Memory B cell (primary cell): ENCODE data around the gene ZNF622.
A peak's percentile ranks its signal among the peaks of the same experiment; 100 is the strongest.

Source experiments
- ATAC-seq: fragments of 150-1000 bp; cut with Tn5 transposase; 2 replicates; pipeline ENCODE4 v1.10.0; 2021; ENCODE audit warnings: low read depth, mild to moderate bottlenecking, moderate library complexity
- DNase-seq, 2 donors: peaks; one replicate each; pipeline ENCODE4 v3.0.0; 2022; ENCODE audit warnings: low spot score in 2 of 2
- H3K27ac Mint-ChIP-seq: one replicate; pipeline ENCODE4 v1.8.0; 2022; ENCODE audit warnings: mild to moderate bottlenecking, moderate library complexity, mixed read lengths
- H3K27me3 Mint-ChIP-seq: one replicate; pipeline ENCODE4 v1.8.0; 2022; ENCODE audit warnings: mixed read lengths
- H3K36me3 Mint-ChIP-seq: one replicate; pipeline ENCODE4 v1.8.0; 2022; ENCODE audit warnings: mild to moderate bottlenecking, mixed read lengths
- H3K4me1 Mint-ChIP-seq: one replicate; pipeline ENCODE4 v1.8.0; 2022; ENCODE audit warnings: mixed read lengths
- H3K4me3 Mint-ChIP-seq: one replicate; pipeline ENCODE4 v1.8.0; 2022; ENCODE audit warnings: mild to moderate bottlenecking, moderate library complexity, mixed read lengths
- H3K9me3 Mint-ChIP-seq: one replicate; pipeline ENCODE4 v1.8.0; 2022; ENCODE audit warnings: mixed read lengths

Gene ZNF622, protein sequence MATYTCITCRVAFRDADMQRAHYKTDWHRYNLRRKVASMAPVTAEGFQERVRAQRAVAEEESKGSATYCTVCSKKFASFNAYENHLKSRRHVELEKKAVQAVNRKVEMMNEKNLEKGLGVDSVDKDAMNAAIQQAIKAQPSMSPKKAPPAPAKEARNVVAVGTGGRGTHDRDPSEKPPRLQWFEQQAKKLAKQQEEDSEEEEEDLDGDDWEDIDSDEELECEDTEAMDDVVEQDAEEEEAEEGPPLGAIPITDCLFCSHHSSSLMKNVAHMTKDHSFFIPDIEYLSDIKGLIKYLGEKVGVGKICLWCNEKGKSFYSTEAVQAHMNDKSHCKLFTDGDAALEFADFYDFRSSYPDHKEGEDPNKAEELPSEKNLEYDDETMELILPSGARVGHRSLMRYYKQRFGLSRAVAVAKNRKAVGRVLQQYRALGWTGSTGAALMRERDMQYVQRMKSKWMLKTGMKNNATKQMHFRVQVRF

DNA sequence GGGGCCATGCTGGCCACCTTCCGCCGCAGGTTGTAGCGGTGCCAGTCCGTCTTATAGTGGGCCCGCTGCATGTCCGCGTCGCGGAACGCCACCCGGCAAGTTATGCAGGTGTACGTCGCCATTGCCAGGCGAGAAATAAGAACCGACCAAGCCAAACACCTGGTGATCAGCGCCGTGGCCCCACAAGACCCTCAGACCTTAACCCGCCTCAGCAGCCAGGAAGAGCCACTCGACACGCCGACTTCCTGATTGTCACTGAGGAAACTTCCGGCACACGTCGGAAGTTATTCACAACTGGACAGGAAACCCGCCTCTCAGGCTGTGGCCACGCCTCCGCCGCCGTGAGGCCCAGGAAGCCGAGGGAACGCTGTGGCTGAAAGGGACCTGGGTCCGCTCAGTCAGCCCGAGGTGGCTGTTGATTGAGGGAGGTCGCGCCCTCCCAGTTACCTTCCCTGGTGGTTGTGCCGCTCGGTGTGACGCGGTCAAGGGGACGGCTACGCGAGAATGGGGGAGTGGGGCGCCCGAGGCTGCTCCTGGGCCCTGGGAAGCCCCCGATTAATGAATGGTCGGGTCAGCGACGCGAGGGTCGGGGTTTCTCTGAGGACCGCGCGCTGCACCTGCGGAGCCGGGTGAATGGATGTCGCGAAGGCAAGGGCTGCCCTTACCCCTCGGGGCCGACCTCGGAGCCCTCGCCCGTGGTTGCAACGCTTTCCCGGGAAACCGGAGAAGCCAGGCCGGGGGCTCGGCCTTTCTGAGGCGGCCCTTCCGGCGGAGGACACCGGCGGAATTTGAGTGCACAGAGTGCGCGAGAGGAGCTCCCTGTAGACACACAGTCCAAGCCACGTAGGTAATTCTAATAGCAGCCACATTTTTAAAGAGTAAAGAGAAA lies at the start of gene ZNF622:
Gene ZNF622 (minus strand): TSS at position 257 of the 889 bp plus-strand sequence. CDS start 135 bp downstream, at position 122.
- peak; percentile 93 for ATAC-seq
- Mint-ChIP-seq H3K9me3 (no peaks in the 10 kb centered on the region), H3K4me1 (peaks cover 55% of the 10 kb centered on the region), H3K27ac (peak within 1 kb of the TSS; percentile 97), H3K27me3 (no peaks in the 10 kb centered on the region), H3K36me3 (peaks cover 19% of the 10 kb centered on the region), H3K4me3 (peak within 1 kb of the TSS; percentile 99)
- peak; percentile 79 to 82 for DNase-seq

DNA sequence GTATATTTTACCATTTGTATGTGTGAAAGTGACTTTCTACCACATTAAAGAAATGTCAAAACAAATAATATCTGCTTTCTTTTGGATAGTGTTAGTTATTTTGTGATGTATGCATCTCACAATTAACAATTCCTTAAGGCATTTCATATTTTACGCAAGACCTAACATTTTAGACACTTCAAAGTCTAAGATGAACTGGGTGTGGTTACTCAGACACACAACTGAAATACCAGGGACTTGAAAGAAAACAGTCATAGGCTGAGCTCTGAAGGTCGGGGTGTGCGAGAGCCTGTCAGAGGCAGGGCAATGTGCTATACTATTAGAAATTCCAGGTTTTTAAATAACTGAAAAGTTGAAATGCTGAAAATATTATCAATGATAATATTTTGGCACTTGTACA lies 44.5 kb upstream of the ZNF622 start:
- no peak for ATAC-seq
- Mint-ChIP-seq H3K9me3 (no peaks in the 10 kb centered on the region), H3K4me1 (peaks cover 7% of the 10 kb centered on the region), H3K36me3 (peaks cover 2% of the 10 kb centered on the region), H3K4me3 (no peak overlapping the region), H3K27ac (no peak overlapping the region), H3K27me3 (no peaks in the 10 kb centered on the region)
- no peak for DNase-seq

DNA sequence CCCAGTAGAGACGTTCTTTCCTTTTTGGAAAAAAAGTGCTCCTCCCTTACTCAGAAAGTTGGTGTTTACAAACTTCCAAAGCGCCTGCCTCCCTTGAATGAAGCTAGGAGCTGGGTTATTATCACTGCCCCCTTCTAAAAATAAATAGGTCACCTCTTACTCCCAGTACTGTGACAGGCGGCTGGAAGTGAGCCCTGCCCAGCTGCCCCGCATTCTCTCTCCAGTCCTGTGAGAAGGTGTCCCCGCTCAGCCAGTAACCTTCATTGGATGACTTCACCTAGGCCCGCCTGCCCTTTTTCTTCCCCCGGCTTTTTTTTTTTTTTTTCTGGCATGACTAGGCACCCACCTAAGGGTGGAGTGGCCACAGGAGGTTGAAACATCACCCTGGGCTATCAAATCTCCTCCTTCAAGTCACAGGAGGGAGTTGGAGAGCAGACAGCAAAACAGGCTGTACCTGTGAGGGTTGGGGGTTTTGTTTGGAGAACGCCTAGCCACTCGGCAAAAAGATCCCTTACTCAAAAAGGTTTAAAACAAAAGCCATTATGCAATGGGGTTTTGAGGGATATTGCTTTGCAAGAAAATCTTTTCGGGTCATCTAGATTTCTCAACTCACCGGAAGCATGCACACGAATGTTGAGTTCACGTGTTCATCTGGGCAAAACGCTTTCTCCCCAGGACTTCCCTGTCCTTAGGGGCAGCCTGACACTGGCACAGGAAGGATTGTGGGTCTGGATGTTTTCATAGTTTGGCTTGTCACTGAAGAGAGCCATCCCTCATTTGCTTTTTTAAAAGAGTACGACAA lies 43.3 kb upstream of the ZNF622 start:
- DNase-seq: no peak
- no peaks in the 10 kb centered on the region for H3K9me3 Mint-ChIP-seq
- H3K27me3 Mint-ChIP-seq: peaks cover 1% of the 10 kb centered on the region
- H3K4me1 Mint-ChIP-seq: peaks cover 7% of the 10 kb centered on the region
- no peak for ATAC-seq
- H3K4me3 Mint-ChIP-seq: no peak overlapping the region
- no peak overlapping the region for H3K27ac Mint-ChIP-seq
- peaks cover 2% of the 10 kb centered on the region for H3K36me3 Mint-ChIP-seq

DNA sequence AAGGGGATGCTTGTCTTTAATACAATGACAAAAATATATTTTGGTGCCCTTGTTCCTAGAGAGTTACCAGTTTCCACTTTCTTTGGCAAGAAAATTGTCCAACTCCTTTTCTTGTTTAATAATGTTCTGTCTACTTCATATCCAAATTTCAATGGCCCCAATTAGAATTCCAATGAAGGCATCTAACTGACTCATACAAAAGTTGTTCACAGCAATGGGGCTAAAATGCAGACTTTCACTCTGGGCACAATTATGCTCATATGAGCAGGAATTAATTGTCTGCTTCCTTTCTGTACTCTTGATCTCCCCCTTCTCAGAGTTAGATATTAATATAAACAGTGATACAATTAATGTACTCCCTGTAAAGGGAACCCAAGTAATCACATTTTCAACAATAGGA lies 42.1 kb upstream of the ZNF622 start:
- H3K9me3 Mint-ChIP-seq: no peaks in the 10 kb centered on the region
- DNase-seq (no peak), ATAC-seq (no peak)
- H3K27me3 Mint-ChIP-seq: peaks cover 1% of the 10 kb centered on the region
- H3K4me1 Mint-ChIP-seq: peaks cover 7% of the 10 kb centered on the region
- no peak overlapping the region for H3K27ac Mint-ChIP-seq
- H3K36me3 Mint-ChIP-seq: peaks cover 2% of the 10 kb centered on the region
- H3K4me3 Mint-ChIP-seq: no peak overlapping the region

DNA sequence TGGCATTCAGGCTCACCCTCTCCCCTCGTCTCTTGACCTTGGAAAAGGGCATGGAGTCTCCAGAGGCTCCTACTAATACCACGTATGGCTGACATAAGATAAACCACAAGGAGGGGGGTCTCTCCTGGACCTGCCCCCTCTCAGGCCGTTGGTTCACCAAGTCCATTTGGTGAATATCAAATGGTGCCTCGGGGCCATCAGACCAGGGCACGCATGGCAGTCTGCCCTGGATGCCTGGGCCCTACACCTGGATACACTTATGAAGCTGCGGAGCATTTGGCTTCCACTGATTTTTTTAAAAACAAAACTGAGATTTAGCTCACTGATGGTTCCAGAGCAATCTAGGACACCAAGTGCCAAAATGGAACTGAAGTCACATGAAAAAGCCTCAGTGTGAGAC lies 40.3 kb upstream of the ZNF622 start:
- H3K36me3 Mint-ChIP-seq: peaks cover 2% of the 10 kb centered on the region
- no peak overlapping the region for H3K4me3 Mint-ChIP-seq
- peaks cover 7% of the 10 kb centered on the region for H3K4me1 Mint-ChIP-seq
- ATAC-seq (no peak), DNase-seq (no peak)
- no peak overlapping the region for H3K27ac Mint-ChIP-seq
- no peaks in the 10 kb centered on the region for H3K9me3 Mint-ChIP-seq
- H3K27me3 Mint-ChIP-seq: peaks cover 1% of the 10 kb centered on the region

DNA sequence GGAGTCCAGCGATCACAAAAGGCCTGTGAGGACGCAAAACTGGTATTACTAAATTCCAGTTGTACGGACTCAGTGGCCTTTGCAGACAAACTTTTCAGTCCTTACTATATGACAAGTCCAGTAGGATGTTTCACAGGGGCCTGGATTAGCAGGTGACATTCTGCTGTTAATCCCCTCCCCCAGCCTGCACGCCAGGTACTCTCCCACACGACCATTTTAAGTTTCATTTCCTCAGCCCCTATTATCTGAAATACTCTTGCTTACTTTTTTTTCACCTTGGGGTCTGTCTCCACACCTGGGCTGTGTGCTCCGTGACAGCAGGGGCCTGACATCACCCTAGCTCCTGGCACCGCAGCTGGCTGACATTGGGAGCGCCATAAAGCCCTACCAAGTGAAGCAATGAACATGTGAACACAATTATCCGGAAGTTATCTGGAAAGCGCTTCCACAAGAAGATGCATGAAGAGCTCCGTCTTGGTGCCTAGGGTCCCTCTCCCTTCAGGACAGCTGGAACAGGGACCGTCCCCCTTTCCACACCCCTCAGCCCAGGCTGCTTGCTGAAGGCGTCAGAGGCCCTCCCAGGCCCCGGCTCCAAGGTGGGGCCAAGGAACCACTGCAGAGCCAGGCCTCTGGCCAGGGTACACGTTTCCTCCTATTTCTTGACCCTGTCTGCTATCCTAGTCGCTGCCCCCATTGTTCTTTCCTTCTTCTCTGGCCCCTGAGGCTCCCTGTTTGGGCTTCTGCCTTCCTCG lies 39.7 kb upstream of the ZNF622 start:
- H3K27ac Mint-ChIP-seq: no peak overlapping the region

DNA sequence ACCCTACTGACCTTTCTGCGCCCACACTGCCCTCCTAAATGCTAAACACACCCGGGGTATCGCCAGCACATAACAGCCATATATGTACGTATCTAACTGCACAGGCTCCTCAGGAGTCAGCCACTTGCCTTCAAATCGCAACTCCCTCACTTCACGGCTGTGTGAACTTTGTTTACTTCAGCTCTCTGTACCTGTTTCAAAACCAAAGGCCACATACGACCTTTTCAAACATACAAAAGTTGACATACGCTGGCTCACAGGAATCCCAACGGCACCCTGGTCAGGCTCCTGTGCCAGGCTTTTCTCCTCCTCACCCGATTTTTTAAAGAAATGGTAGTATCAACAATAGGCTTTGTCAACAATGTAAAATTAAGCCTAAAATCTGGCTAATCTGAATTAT lies 39.0 kb upstream of the ZNF622 start:
- peaks cover 4% of the 10 kb centered on the region for H3K4me1 Mint-ChIP-seq
- no peak overlapping the region for H3K4me3 Mint-ChIP-seq
- H3K9me3 Mint-ChIP-seq: peaks cover 3% of the 10 kb centered on the region
- DNase-seq (no peak), ATAC-seq (no peak)
- H3K36me3 Mint-ChIP-seq: peaks cover 4% of the 10 kb centered on the region
- no peak overlapping the region for H3K27ac Mint-ChIP-seq
- H3K27me3 Mint-ChIP-seq: peaks cover 1% of the 10 kb centered on the region

More for the DNA sequence above, 39.7 kb upstream of the ZNF622 start:
- H3K4me3 Mint-ChIP-seq: no peak overlapping the region
- peaks cover 2% of the 10 kb centered on the region for H3K36me3 Mint-ChIP-seq
- H3K4me1 Mint-ChIP-seq: peaks cover 4% of the 10 kb centered on the region
- no peaks in the 10 kb centered on the region for H3K9me3 Mint-ChIP-seq
- ATAC-seq (no peak), DNase-seq (no peak)
- H3K27me3 Mint-ChIP-seq: peaks cover 1% of the 10 kb centered on the region

DNA sequence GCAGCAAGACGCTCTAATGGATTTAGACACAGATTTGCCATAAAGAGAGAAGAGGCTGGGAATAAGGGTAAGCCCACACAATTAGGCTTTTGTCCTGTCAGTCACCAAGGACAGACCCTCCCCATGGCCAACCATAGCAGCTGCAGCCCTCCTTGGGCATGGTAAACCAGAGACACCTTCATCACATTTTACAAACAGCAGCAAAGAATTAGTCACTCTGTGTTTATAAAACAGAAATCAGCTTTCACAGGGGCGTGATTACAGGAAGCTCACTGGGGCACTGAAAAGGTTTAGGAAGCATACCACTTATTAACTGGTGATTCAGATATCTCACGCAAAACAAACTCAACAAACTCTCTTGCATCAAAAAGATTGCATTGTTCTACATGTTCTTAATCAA lies 37.3 kb upstream of the ZNF622 start:
- H3K4me3 Mint-ChIP-seq: no peak overlapping the region
- DNase-seq: no peak
- ATAC-seq: no peak
- H3K4me1 Mint-ChIP-seq: peaks cover 4% of the 10 kb centered on the region
- peaks cover 4% of the 10 kb centered on the region for H3K36me3 Mint-ChIP-seq
- no peak overlapping the region for H3K27ac Mint-ChIP-seq
- H3K27me3 Mint-ChIP-seq: peaks cover 1% of the 10 kb centered on the region
- H3K9me3 Mint-ChIP-seq: peaks cover 3% of the 10 kb centered on the region

DNA sequence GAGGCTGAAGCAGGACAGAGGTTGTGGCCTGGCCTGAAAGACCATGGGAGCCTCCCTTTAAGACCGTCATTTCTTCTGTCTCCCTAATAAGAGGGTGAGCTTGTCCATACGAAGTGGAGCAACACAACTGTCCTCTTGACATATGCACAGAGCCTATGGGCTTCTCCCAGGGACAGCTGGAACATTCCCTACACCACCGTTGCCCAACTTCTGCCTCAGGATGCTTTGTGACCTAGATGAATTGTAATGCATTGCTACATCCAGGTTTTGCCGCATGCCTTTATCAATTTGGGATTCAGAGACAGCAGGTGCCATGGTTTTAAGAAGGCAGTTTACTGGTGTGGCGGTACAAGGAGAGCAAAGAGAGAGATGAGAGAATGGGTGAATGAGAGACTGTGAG lies 34.4 kb upstream of the ZNF622 start:
- Mint-ChIP-seq H3K27ac (no peak overlapping the region), H3K4me1 (no peaks in the 10 kb centered on the region), H3K9me3 (peaks cover 3% of the 10 kb centered on the region), H3K4me3 (no peak overlapping the region), H3K27me3 (peaks cover 1% of the 10 kb centered on the region), H3K36me3 (peaks cover 4% of the 10 kb centered on the region)
- no peak for DNase-seq
- ATAC-seq: no peak

DNA sequence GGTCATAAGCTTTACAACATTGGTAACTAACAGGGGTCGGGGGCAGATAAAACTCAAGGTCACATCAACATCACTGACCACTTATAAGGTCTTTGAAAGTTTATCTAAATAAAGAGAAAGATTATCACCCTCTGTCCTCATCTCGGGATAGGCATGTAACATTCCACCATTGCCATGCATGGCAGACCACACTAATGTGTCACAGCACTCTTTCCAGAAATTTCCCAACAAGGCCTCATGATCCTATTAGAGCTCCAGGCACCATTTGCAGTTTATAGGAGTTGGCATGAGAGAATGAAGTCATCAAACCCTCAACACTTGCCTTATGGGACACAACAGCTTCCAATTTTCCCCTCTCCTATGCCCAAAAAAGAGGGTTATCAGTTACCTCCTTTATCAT lies 31.9 kb upstream of the ZNF622 start:
- Mint-ChIP-seq H3K9me3 (peaks cover 7% of the 10 kb centered on the region), H3K27ac (no peak overlapping the region), H3K36me3 (peaks cover 9% of the 10 kb centered on the region), H3K4me3 (no peak overlapping the region), H3K27me3 (no peaks in the 10 kb centered on the region), H3K4me1 (no peaks in the 10 kb centered on the region)
- ATAC-seq: no peak
- no peak for DNase-seq

DNA sequence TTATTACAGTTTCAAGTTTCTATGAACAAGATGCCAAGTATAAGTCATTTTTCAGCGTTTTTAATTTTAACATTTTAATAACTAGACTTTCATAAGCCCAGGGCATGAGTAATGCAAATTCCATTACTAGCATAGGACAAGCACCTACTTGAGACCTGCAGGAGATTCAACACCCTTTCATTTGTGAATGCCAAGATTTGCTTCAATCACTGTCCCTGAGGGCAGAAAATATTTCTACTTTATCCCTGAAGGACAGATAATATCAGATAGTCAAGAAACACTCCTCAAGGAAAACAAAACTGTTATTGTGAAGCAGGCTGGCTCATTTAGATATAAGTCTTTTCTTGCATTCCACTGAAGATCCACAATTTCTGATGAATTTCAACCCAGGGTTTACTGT lies 27.7 kb upstream of the ZNF622 start:
- Mint-ChIP-seq H3K27me3 (no peaks in the 10 kb centered on the region), H3K27ac (no peak overlapping the region), H3K9me3 (peaks cover 5% of the 10 kb centered on the region), H3K4me3 (no peak overlapping the region), H3K4me1 (no peaks in the 10 kb centered on the region), H3K36me3 (peaks cover 6% of the 10 kb centered on the region)
- DNase-seq (no peak), ATAC-seq (no peak)

DNA sequence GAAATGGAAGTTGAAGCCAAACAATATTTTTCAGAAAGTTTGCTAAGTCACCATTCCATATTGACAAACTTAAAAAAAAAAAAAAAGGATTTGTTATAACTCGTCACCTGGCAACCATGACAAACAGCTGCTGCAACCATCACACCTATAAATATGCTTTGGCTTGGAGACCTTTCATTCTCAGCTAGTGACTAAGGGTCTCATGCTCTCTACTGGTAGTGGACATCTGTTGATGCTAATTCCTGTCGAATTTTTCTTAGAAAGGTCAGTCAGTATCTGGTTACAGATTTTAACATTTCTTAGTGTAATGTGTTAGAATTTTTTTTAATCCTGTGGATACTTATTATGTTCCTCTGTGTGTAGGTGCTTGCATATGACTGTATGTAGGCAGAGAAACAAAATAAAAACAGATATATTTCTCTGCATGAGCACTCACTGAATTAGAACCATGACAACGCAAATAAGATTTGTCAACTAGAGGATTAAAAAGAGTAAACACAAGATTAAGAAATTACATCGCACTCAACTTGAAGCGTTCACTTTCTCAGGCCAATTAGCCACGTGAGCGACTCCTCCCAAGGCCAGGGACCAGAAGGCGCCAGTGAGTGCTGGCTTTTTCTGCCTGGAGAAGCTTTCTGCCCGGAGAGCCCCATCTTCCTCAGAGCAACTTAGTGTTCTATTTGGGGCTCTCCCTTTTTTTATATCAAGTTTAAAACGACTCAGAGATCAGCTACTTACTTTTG lies 27.0 kb upstream of the ZNF622 start:
- ATAC-seq: no peak
- no peaks in the 10 kb centered on the region for H3K27me3 Mint-ChIP-seq
- H3K4me3 Mint-ChIP-seq: no peak overlapping the region
- no peak for DNase-seq
- peaks cover 6% of the 10 kb centered on the region for H3K36me3 Mint-ChIP-seq
- H3K4me1 Mint-ChIP-seq: no peaks in the 10 kb centered on the region
- H3K27ac Mint-ChIP-seq: peak overlapping the region; percentile 53
- peaks cover 5% of the 10 kb centered on the region for H3K9me3 Mint-ChIP-seq

DNA sequence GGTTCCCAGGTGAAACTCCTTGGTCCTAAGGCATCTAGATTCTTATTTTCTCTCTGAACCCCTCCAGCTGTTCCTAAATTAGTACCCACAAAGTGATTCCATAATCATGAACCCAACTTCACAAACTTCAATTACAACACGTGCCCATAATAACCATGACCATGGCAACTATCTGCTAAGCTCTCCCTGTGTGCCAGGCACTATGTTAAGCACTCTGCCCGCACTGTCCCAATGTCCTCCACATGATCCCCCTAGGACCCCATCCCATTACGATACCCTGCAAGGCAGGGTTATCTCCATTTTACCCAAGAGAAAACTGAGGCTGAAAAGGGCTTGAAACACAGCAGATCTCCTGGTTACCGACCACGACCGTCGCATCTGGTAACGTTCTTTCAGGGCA lies 25.3 kb upstream of the ZNF622 start:
- H3K27ac Mint-ChIP-seq: no peak overlapping the region
- DNase-seq: no peak
- no peak for ATAC-seq

More for the DNA sequence above, 25.3 kb upstream of the ZNF622 start:
- Mint-ChIP-seq H3K9me3 (peaks cover 5% of the 10 kb centered on the region), H3K27me3 (peaks cover 2% of the 10 kb centered on the region), H3K4me1 (no peaks in the 10 kb centered on the region), H3K36me3 (peaks cover 6% of the 10 kb centered on the region), H3K4me3 (no peak overlapping the region)
